HG02981 (cell line): Measurements from ENCODE around the gene MYOF.
"Not testable (repeated sequence)": the region's sequence is repeated elsewhere in the genome, so short reads cannot be mapped to it uniquely, and the experiment has no call there.

Source experiments
- ATAC-seq: cut with Tn5 transposase; IDR thresholded peaks from one replicate; pipeline ENCODE4 v1.9.1; 2021; ENCODE audit warnings: mild to moderate bottlenecking, moderate library complexity; ENCODE audit not compliant: unreplicated experiment

The MYOF gene

DNA sequence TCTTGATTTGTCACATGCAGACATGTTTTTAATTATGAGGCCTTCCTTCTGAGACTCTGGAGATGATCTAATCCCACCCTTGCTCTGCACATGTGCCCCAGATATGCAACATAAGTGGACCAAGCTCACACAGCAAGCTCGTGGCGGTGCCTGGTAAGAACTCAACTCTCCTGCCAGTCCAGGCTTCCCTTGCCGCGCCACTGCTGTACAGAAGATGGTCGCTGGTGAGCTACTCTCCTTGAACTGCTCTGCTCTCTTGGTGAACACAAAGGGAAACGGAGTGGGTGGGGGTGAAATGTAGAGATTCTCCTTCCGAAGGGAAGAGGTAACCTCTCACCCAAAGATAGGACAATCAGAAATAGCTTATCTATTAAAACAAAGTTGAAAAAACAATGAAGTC lies 25.7 kb downstream of the MYOF start:
- ATAC-seq: no peak

GRCh38 chr10:93454736-93455135 lies 27.4 kb downstream of the MYOF start:
- no peak for ATAC-seq

- no peak for ATAC-seq
Observed at GRCh38 chr10:93454146-93454545, 28.0 kb downstream of the MYOF start.

- ATAC-seq: no peak
Observed at GRCh38 chr10:93452143-93452542, 30.0 kb downstream of the MYOF start.

- no peak for ATAC-seq
Observed at GRCh38 chr10:93451244-93451947, 30.7 kb downstream of the MYOF start.

GRCh38 chr10:93447970-93448369 lies 34.2 kb downstream of the MYOF start:
- no peak for ATAC-seq

DNA sequence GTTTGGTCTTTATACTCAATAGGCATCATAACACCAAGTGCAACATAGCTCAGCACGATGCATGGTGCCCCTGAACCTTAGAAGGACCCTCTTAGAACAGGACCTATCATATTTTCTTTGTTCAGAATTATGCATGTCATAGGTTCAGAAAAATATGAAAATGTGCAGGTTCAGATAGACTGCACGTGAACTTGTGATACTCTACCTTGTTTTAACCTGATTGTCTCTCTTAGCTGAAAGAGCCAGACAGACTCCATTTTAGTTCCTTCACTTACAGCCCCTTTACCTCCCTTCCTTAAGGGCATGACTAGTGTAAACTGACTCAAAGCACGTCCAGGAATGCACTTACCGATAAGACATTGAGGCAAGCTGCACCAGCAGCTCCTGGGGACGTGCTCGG lies 35.1 kb downstream of the MYOF start:
- ATAC-seq: no peak

DNA sequence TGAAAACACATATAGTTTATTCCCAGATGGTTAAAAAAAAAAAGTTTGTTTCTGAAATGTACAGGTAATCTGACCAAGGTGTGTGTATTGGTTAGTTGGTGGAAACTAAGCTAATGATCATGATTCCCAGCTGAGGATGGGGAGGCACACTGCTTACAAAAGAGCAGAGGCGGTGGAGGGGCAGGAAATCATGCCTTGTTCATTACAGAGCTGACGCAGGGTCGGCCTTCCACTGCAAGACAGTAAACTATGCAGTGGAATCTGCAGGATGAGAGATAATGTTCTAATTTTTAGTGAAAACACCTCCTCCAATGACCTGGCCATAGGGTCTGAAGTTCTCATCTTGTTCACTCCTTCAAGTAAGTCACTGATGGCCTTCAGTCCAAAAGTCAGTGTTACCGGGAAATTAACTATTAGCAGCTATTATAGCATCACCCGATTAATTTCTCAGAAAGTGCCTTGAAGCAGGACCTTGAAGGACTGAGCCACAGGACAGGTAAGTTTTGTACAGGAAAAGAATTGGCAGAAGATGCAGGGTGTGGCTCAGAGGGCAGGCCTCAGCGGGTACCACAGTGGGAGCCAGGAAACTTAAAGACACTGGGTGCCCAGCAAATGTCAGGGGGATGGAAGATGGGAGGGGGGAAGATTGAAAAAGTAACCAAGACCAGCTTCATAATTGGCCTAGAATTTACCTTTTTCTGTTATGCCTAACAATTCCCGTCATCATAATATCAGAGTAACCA lies 36.0 kb downstream of the MYOF start:
- no peak for ATAC-seq

DNA sequence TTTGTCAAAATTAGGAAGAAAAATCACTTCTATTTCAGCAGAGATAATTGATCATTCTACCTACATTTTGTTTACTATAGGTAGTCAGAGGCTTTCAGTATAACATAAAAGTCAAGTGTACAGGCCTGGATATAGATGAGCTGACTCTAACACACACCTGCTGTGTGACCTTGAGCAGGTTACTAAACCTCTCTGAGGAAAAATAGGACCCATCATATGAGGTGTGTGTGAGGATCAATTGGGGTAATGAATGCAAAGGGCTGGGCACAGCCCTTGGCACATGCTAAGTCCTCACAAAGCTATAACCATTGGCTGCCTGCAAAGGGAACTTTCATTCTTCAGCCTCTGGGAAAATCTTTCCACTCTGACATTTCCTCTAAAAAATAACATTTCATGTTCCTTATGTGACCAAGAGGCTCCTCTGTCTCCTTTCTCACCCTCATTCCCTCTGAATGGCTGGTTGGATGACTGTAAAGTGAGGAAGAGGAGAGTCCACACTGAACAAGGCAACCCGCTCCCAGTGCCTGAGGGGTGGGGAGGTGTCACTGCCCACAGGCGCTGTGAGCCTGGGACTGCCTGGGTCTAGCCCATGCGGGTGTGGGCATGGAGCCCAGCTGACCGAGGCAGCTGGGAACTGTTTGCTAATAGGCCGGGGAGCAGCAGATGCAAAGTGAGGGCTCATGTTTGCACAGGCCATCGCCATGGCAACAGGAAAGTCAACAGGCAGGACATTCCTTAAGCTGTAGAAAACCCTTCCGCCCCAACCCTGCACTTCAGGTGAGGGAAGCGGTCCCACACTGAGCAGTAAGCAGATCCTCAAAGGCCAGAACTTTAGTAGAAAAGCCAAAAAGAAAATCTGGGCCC lies 36.8 kb downstream of the MYOF start:
- ATAC-seq: no peak

- ATAC-seq: no peak
Observed at GRCh38 chr10:93443481-93443880, 38.7 kb downstream of the MYOF start.

DNA sequence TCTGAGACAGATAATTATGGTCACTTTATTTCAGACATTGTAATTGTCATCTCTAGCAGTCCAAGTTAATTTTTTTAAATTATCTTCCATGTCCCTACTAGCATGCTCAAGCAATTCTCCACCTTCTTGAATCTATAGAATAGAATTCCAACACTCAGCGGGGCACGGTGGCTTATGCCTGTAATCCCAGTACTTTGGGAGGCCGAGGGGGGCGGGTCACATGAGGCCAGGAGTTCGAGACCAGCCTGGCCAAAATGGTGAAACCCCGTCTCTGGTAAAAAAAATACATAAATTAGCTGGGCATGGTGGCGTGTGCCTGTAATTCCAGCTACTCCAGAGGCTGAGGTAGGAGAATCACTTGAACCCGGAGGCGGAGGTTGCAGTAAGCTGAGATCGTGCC lies 39.4 kb downstream of the MYOF start:
- ATAC-seq: not testable (repeated sequence)

GRCh38 chr10:93440591-93441091 lies 41.5 kb downstream of the MYOF start:
- no peak for ATAC-seq

DNA sequence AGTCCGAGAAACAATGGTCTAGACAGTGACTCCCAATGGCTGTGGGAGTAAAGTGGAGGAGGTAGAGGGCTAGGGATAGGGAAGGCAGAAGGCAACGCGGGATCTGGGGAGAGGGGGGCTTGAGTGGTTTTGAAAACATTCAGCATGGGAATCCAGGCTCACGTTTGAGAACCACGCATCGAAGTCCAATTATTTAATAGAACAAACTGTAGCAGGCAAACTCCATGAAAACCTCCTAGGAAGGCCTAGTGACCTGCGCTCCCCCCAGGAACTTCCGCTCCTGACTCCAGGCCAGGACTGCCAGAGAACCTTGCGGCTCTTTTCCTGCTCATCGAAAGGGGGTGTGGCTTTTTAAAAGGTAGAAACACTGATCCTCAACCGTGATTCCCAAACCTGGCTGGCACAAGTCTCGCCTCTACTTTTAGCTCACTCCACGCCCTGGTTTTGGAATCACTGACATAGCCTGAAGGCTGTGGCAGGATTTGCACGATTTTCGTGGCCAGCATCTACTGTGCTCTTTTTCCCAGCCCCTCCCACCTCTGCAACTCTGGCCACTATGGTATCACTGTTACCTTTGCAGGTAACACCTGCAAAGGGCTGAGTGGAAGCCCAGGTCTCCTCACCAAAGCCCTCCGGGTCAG lies 43.4 kb downstream of the MYOF start:
- ATAC-seq: no peak

- no peak for ATAC-seq
Observed at GRCh38 chr10:93437946-93438612, 44.1 kb downstream of the MYOF start.

- ATAC-seq: no peak
Observed at GRCh38 chr10:93437086-93437945, 44.8 kb downstream of the MYOF start.

GRCh38 chr10:93436591-93437085 lies 45.5 kb downstream of the MYOF start:
- ATAC-seq: no peak

GRCh38 chr10:93435621-93436397 lies 46.3 kb downstream of the MYOF start:
- no peak for ATAC-seq

GRCh38 chr10:93434991-93435491 lies 47.1 kb downstream of the MYOF start:
- no peak for ATAC-seq
